ENCODE measurements around the gene MRS2.

MRS2 gene

DNA sequence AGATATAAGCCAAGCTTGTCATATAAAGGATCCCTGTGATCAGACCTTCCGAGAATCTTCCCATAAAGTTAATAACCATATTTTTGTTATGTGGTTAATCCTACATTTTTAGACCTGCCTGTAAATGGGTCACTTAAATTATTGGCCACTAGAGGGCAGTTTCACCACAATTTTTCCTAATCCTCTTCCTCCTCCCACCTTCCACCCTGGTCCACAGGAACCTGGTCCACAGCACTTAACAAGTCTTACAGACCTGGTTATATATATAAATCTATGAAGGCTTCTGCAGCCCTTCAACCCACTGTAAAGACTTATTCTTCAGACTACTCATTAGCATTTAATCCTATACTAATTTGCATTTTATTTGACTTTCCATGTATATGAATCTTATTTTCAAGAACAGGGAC is 28.3 kb downstream of the MRS2 start:
- no peaks in the 10 kb centered on the region for H3K27me3 ChIP-seq (ENCODE audit: insufficient read depth, low read length)
- H3K79me2 ChIP-seq (ENCODE audit: control insufficient read depth, insufficient read depth, low read length, unreplicated experiment), result no peaks in the 10 kb centered on the region
- no peak overlapping the region for H2AFZ ChIP-seq (ENCODE audit: low read length, unreplicated experiment)
- H3K27ac ChIP-seq (ENCODE audit: low read depth, low read length), result no peak overlapping the region
- peaks cover 13% of the 10 kb centered on the region for H3K4me1 ChIP-seq (ENCODE audit: control insufficient read depth, insufficient read depth, low read length, unreplicated experiment)
- H3K36me3 ChIP-seq (ENCODE audit: insufficient read depth, low read length), result no peaks in the 10 kb centered on the region
- no peak overlapping the region for H3K4me3 ChIP-seq (ENCODE audit: low read depth, low read length)

- no peak overlapping the region for H3K4me3 ChIP-seq (ENCODE audit: low read depth, low read length)
- H3K79me2 ChIP-seq (ENCODE audit: control insufficient read depth, insufficient read depth, low read length, unreplicated experiment), result no peaks in the 10 kb centered on the region
- no peak overlapping the region for H3K27ac ChIP-seq (ENCODE audit: low read depth, low read length)
- H2AFZ ChIP-seq (ENCODE audit: low read length, unreplicated experiment), result no peak overlapping the region
- peaks cover 13% of the 10 kb centered on the region for H3K4me1 ChIP-seq (ENCODE audit: control insufficient read depth, insufficient read depth, low read length, unreplicated experiment)
- H3K36me3 ChIP-seq (ENCODE audit: insufficient read depth, low read length), result no peaks in the 10 kb centered on the region
- H3K27me3 ChIP-seq (ENCODE audit: insufficient read depth, low read length), result no peaks in the 10 kb centered on the region
Observed at GRCh38 chr6:24432611-24433010, 29.9 kb downstream of the MRS2 start.

DNA sequence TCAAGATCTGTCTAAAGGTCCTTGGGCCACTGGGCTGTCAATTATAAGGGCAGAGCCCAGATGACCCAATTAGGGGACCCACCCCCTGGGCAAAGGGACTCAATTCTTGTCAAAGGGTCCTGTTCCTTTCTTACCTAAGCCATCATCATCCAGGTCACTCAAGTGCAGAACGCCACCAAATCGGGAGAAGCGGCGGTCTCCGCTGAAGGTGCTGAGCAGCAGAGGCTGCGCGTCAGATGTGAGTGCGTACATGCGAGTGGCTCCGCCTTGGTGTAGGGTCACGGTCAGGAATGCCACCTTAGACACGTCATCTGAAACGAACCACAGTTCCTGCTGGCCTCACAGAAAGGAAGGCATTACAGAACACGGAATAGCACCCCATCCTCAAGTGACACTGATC is 34.2 kb downstream of the MRS2 start:
- no peak overlapping the region for H3K27ac ChIP-seq (ENCODE audit: low read depth, low read length)
- H3K27me3 ChIP-seq (ENCODE audit: insufficient read depth, low read length), result no peaks in the 10 kb centered on the region
- H2AFZ ChIP-seq (ENCODE audit: low read length, unreplicated experiment), result no peak overlapping the region
- H3K4me1 ChIP-seq (ENCODE audit: control insufficient read depth, insufficient read depth, low read length, unreplicated experiment), result no peaks in the 10 kb centered on the region
- no peak overlapping the region for H3K4me3 ChIP-seq (ENCODE audit: low read depth, low read length)
- H3K79me2 ChIP-seq (ENCODE audit: control insufficient read depth, insufficient read depth, low read length, unreplicated experiment), result no peaks in the 10 kb centered on the region
- H3K36me3 ChIP-seq (ENCODE audit: insufficient read depth, low read length), result no peaks in the 10 kb centered on the region

DNA sequence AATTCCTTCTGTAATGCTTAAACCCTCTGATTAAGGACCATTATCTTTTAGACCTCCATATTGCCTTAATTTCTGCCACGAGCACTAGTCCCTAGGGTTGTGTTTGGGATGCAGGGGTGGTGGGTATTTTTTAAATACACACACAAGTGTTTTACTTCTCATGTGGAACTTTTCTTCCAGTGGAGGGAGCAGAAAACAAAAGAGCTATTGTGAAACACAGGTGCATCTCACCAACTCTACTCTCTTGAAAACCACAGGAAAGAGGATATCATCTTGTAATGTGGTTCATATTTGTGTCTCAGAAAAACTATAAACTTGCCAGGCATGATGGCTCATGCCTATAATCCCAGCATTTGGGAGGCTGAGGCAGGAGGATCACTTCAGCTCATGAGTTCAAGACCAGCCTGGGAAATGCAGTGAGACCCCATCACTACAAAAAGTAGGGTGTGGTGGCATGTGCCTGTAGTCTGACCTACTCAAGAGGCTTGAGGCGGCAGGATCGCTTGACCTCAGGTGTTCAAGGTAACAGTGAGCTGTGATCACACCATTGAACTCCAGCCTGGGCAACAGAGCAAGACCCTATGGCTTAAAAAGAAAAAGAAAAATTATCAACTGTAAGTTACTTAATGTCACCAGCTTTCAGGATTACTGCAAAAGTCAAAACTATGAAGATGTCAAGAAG is 37.3 kb downstream of the MRS2 start:
- no peak overlapping the region for H3K27ac ChIP-seq (ENCODE audit: low read depth, low read length)

DNA sequence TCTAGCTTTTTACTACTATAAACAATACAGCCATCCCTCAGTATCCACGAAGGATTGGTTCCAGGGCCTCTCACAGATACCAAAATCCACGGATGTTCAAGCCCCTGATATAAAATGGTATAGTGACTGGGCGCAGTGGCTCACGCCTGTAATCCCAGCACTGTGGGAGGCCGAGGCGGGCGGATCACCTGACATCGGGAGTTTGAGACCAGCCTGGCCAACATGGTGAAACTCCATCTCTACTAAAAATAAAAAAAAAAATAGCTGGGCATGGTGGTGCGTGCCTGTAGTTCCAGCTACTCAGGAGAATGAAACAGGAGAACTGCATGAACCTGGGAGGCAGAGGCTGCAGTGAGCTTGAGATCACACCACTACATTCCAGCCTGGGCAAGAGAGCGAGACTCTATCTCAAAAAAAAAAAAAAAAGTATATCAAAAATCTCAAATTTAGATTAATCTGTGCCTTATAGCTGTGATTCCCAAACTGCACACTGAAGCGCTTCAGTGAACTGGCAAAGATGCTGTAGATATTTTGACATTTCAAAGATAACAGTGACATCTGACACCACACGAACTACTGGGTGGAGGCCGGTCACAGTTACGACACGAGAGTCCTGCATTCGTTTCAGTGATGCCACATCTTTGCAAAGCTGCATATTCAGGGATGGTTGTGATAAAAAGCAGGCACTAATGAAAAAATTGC is 38.3 kb downstream of the MRS2 start:
- Histone ChIP-seq H3K27ac (ENCODE audit: low read depth, low read length) (no peak overlapping the region), H3K79me2 (ENCODE audit: control insufficient read depth, insufficient read depth, low read length, unreplicated experiment) (no peaks in the 10 kb centered on the region)

More for the DNA sequence above, 37.3 kb downstream of the MRS2 start:
- Histone ChIP-seq H3K4me1 (ENCODE audit: control insufficient read depth, insufficient read depth, low read length, unreplicated experiment) (no peaks in the 10 kb centered on the region), H2AFZ (ENCODE audit: low read length, unreplicated experiment) (no peak overlapping the region), H3K36me3 (ENCODE audit: insufficient read depth, low read length) (no peaks in the 10 kb centered on the region), H3K79me2 (ENCODE audit: control insufficient read depth, insufficient read depth, low read length, unreplicated experiment) (no peaks in the 10 kb centered on the region), H3K27me3 (ENCODE audit: insufficient read depth, low read length) (no peaks in the 10 kb centered on the region), H3K4me3 (ENCODE audit: low read depth, low read length) (no peak overlapping the region)

DNA sequence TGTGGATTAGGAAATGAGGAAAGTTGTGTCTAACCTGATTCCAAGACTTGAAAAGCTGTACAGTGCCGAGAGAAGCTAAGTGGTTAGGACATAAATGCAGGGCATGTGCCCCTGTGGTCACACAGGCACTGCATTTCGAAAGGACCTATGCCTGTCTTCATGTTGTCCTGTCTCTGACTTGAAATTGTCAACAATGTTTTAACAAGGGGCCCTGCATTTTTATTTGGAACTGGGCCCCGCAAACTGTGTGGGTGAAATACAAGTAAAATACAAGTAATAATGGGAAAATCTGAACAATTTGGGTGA is 38.8 kb downstream of the MRS2 start:
- no peaks in the 10 kb centered on the region for H3K79me2 ChIP-seq (ENCODE audit: control insufficient read depth, insufficient read depth, low read length, unreplicated experiment)
- H3K27ac ChIP-seq (ENCODE audit: low read depth, low read length), result no peak overlapping the region
- no peaks in the 10 kb centered on the region for H3K4me1 ChIP-seq (ENCODE audit: control insufficient read depth, insufficient read depth, low read length, unreplicated experiment)
- no peaks in the 10 kb centered on the region for H3K27me3 ChIP-seq (ENCODE audit: insufficient read depth, low read length)
- no peak overlapping the region for H3K4me3 ChIP-seq (ENCODE audit: low read depth, low read length)
- no peak overlapping the region for H2AFZ ChIP-seq (ENCODE audit: low read length, unreplicated experiment)
- no peaks in the 10 kb centered on the region for H3K36me3 ChIP-seq (ENCODE audit: insufficient read depth, low read length)

More for the DNA sequence above, 38.3 kb downstream of the MRS2 start:
- no peaks in the 10 kb centered on the region for H3K4me1 ChIP-seq (ENCODE audit: control insufficient read depth, insufficient read depth, low read length, unreplicated experiment)
- no peak overlapping the region for H3K4me3 ChIP-seq (ENCODE audit: low read depth, low read length)
- no peaks in the 10 kb centered on the region for H3K36me3 ChIP-seq (ENCODE audit: insufficient read depth, low read length)
- no peaks in the 10 kb centered on the region for H3K27me3 ChIP-seq (ENCODE audit: insufficient read depth, low read length)
- no peak overlapping the region for H2AFZ ChIP-seq (ENCODE audit: low read length, unreplicated experiment)

- Histone ChIP-seq H3K27ac (ENCODE audit: low read depth, low read length) (no peak overlapping the region), H3K4me1 (ENCODE audit: control insufficient read depth, insufficient read depth, low read length, unreplicated experiment) (no peaks in the 10 kb centered on the region), H3K4me3 (ENCODE audit: low read depth, low read length) (no peak overlapping the region), H2AFZ (ENCODE audit: low read length, unreplicated experiment) (no peak overlapping the region), H3K36me3 (ENCODE audit: insufficient read depth, low read length) (no peaks in the 10 kb centered on the region), H3K27me3 (ENCODE audit: insufficient read depth, low read length) (no peaks in the 10 kb centered on the region), H3K79me2 (ENCODE audit: control insufficient read depth, insufficient read depth, low read length, unreplicated experiment) (no peaks in the 10 kb centered on the region)
Observed at GRCh38 chr6:24444588-24444987, 41.9 kb downstream of the MRS2 start.

GRCh38 chr6:24445704-24446103 is 43.0 kb downstream of the MRS2 start:
- no peaks in the 10 kb centered on the region for H3K79me2 ChIP-seq (ENCODE audit: control insufficient read depth, insufficient read depth, low read length, unreplicated experiment)

DNA sequence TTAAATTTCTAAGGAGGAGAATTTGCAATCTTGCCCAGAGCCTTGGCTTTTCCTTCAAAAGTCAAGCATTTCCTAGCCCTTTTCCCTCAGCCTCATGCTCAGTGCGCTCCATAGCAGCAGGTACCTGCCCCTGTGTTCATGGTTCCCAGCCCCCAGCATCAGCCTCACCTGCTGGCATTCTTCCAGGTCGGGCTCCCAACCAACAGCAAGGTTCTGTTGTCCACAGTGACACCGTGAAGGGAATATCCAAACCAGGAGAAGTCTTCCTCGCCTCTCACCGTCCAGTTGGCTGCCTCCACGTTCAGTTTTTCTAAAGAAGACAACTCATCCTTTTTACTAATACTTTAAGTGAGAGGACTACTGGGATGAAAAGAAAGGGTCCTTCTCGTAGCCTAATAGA is 43.9 kb downstream of the MRS2 start:
- no peak overlapping the region for H3K27ac ChIP-seq (ENCODE audit: low read depth, low read length)
- no peaks in the 10 kb centered on the region for H3K4me1 ChIP-seq (ENCODE audit: control insufficient read depth, insufficient read depth, low read length, unreplicated experiment)
- no peak overlapping the region for H3K4me3 ChIP-seq (ENCODE audit: low read depth, low read length)
- no peaks in the 10 kb centered on the region for H3K27me3 ChIP-seq (ENCODE audit: insufficient read depth, low read length)
- H3K36me3 ChIP-seq (ENCODE audit: insufficient read depth, low read length), result no peaks in the 10 kb centered on the region
- no peaks in the 10 kb centered on the region for H3K79me2 ChIP-seq (ENCODE audit: control insufficient read depth, insufficient read depth, low read length, unreplicated experiment)
- H2AFZ ChIP-seq (ENCODE audit: low read length, unreplicated experiment), result no peak overlapping the region

More at GRCh38 chr6:24445704-24446103, 43.0 kb downstream of the MRS2 start:
- H2AFZ ChIP-seq (ENCODE audit: low read length, unreplicated experiment), result no peak overlapping the region
- no peaks in the 10 kb centered on the region for H3K27me3 ChIP-seq (ENCODE audit: insufficient read depth, low read length)
- no peaks in the 10 kb centered on the region for H3K4me1 ChIP-seq (ENCODE audit: control insufficient read depth, insufficient read depth, low read length, unreplicated experiment)
- H3K36me3 ChIP-seq (ENCODE audit: insufficient read depth, low read length), result no peaks in the 10 kb centered on the region
- no peak overlapping the region for H3K27ac ChIP-seq (ENCODE audit: low read depth, low read length)
- H3K4me3 ChIP-seq (ENCODE audit: low read depth, low read length), result no peak overlapping the region

DNA sequence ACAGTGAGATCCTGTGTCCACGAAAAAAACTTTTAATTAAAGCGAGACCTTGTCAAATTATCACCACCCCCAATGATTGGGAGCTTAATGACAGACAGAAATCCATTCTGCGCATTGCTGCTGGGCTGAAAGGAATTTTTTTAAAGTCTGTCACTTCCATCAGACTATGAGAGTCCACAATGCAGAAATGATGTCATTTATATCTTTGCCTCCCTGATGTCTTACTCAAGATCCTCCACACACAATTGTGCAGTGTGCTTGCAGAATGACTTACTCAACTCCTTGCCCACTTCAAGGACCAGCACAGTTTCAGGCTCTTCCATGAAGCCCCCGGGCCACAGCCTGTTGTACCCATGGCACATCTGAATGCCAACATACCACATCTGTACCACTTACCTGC is 45.7 kb downstream of the MRS2 start:
- Histone ChIP-seq H3K36me3 (ENCODE audit: insufficient read depth, low read length) (no peaks in the 10 kb centered on the region), H3K27ac (ENCODE audit: low read depth, low read length) (no peak overlapping the region), H2AFZ (ENCODE audit: low read length, unreplicated experiment) (no peak overlapping the region), H3K79me2 (ENCODE audit: control insufficient read depth, insufficient read depth, low read length, unreplicated experiment) (no peaks in the 10 kb centered on the region), H3K27me3 (ENCODE audit: insufficient read depth, low read length) (no peaks in the 10 kb centered on the region), H3K4me3 (ENCODE audit: low read depth, low read length) (no peak overlapping the region), H3K4me1 (ENCODE audit: control insufficient read depth, insufficient read depth, low read length, unreplicated experiment) (no peaks in the 10 kb centered on the region)

DNA sequence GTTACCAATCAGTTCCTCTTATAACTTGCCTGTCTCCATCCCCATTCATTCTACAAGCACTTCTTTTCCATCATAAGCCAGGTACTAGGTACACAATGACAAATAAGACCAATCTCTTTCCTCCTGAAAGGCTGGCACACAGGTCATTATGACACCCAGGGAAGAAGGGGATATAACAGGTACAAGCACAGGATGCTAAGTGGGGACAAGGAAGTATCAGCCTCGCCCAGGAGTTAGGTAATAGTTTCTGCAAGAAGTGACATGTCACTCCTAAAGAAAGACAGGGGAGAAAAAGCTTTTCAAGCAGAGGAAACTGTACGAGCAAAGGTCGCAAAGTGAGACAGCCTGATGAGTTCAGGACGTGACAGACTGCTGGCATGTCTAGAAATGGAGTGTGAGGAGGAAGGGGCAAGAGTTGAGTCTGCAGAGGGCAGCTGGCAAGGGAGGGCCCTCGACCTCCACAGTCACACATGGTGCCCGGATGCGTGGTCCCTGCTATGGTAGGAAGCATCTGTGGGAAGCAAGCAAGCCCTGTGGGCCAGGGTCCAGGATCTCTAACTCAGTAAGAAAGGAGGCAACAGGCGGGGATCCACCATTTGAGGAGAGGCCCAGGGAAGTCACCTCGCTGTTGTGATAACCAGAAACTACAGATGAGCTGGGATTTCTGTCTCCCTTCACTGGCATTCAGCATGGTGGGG is 46.2 kb downstream of the MRS2 start:
- Histone ChIP-seq H3K36me3 (ENCODE audit: insufficient read depth, low read length) (no peaks in the 10 kb centered on the region), H2AFZ (ENCODE audit: low read length, unreplicated experiment) (no peak overlapping the region), H3K4me3 (ENCODE audit: low read depth, low read length) (no peak overlapping the region), H3K4me1 (ENCODE audit: control insufficient read depth, insufficient read depth, low read length, unreplicated experiment) (no peaks in the 10 kb centered on the region), H3K27ac (ENCODE audit: low read depth, low read length) (no peak overlapping the region), H3K27me3 (ENCODE audit: insufficient read depth, low read length) (no peaks in the 10 kb centered on the region), H3K79me2 (ENCODE audit: control insufficient read depth, insufficient read depth, low read length, unreplicated experiment) (no peaks in the 10 kb centered on the region)

Data from ACC112 (cell line).